GM21529 (cell line): ENCODE measurements around the gene FBXO44.

Source experiments
- ATAC-seq: cut with Tn5 transposase; IDR thresholded peaks from one replicate; pipeline ENCODE4 v1.9.1; 2021; ENCODE audit not compliant: unreplicated experiment

FBXO44 gene

GRCh38 chr1:11685210-11685752, 30.6 kb downstream of the FBXO44 start:
- ATAC-seq = no peak

DNA sequence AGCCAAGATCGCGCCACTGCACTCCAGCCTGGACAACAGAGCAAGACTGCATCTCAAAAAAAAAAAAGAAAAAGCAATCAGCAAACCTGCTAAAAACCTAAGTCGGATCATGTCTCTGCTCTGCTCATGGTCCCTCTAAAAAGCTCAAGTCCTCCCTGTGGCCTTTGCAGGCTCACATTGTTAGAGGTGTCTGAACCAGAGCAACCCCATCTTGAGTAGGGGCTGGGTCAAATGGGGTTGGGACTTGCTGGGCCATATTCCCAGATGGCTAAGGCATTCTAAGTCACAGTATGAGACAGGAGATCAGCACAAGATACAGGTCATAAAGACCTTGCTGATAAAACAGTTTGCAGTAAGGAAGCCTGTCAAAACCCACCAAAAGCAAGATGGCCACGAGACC, 33.8 kb downstream of the FBXO44 start:
- no peak for ATAC-seq

DNA sequence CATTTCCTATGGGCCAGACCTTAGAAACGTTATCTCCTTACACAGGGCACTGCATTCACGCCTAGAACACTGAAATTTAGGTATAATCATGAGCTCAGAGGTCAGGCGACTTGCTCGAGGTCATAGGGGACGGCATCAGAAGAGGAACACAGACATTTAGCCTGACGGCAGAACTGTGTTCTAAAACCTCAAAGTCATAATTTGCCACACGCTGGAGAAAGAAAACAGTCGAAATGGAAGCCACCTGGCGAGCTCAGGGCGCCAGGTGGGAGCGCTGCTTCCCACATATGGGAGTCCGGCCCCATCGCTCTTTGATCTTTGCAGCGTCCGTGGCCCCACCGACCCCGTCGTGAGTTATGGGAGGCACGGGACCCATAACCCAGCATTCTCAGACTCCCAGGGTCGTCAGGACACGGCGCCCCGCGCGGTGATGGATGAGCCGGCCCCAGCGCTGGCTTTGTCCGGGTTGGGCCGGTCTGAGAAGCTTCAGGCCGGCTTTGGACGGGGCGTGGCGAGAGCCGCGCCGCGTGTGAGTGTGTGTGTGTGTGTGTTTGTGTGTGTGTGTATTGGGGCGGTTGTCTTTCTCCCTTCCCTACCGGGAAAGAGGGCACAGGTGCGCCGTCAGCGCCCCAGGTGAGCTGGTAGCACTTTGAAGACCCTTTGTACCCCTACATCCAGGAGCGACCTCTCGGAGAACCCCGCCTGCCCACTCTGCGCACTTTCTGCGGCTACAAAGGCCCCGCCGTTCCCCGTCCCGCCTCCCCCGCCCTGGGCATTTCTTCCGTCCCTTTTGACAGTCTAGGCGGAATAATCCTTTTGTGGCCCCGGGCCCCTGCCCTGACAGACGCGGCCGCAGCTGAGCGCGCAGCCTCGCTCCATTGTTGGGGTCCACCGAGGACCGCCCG, 36.0 kb downstream of the FBXO44 start:
- ATAC-seq = no peak

GRCh38 chr1:11691302-11691914, 36.7 kb downstream of the FBXO44 start, which contains the start of gene DRAXIN:
Gene DRAXIN, plus strand, starts transcription at chr1:11691710. Its CDS starts 14,549 bp downstream, at chr1:11706259.
- no peak for ATAC-seq

DNA sequence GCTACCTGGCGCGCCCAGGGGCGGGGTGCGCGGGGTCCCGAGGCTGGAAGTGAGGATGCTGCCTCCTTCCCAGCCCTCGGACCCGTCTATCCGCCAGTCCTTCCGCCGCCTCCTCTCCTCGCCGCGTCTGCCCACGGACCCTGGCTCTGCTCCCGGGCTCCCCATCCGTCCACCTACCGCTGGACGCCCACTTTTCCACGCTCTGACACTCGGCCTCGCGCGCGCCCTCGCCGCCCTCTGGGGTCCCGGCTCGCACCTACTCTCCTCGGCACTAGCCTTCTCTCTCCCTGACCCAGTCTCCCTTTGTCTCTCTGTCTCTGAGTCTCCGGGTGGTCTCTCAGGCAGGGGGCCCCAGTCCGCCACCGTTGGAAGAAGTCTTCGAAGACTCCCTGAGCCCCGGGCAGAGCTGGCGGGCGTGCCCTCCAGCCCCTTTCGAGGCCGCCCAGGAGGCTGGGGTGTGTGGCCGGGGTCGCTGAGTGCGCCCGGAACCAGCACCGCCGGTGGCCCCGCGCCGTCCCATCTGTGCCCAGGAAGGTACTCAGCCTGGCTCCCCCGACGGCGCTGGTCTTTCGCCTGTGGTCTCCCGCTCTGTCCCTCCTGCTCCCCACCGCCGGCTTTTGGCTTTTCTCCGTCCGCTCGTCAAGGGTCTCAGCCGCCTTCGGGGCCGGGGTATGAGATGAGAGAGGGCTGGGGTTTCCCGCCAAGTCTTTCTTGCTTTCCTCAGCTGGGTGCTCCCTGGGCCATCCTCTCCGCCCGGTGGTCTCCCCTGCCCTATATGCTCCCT, 37.4 kb downstream of the FBXO44 start:
- ATAC-seq = no peak

- no peak for ATAC-seq
Observed at GRCh38 chr1:11693024-11693590, 38.4 kb downstream of the FBXO44 start.

- no peak for ATAC-seq
Observed at GRCh38 chr1:11693917-11694316, 39.2 kb downstream of the FBXO44 start.

GRCh38 chr1:11695861-11696260, 41.2 kb downstream of the FBXO44 start:
- ATAC-seq = no peak

DNA sequence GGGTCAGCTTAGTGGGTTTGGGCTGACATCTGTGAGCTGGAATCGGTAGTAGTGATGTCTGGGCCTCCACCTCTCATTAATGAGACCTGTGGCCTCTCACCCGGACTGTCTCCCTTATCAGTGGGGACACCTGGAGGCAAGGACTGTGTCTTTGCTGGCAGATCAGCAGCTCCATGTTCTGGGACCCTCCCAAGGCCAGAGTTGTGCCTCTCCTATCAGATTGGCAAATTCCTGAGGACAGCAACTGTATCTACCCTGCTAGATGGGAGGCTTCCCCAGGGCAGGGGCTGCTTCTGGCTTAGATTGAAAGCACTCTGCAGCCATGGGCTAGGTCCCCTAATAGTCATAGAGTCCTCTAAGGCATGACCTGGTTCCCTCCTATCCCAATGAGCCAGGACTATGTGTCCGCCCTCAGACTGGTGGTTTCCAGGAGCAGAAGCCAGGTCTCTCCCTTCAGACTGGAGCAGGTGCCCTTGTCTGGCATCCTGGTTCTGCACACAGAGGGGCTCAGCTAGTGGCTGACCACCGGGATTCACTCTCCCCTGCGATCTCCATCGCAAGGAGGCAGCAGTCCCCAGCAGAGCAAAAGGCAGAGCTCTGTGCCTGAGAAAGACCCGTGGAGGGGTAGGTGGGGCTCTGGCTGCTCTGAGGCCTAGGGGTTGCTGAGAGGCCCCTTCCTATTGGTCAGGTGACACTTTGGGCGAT, 42.7 kb downstream of the FBXO44 start:
- no peak for ATAC-seq

DNA sequence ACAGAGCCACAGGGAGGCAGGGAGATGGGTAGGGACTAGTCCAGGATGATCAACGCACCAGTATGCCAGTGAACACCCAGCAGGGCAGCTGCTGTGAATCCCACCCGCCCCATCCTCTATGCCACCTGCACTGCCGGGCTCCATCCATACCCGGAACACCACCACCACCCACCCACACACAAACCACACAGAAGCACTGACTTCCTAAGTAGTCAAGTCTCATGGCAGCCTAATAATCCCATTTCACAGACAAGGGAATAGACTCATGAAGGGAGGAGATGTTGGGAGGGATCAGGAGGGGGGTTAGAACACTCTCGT, 43.2 kb downstream of the FBXO44 start:
- ATAC-seq = no peak

DNA sequence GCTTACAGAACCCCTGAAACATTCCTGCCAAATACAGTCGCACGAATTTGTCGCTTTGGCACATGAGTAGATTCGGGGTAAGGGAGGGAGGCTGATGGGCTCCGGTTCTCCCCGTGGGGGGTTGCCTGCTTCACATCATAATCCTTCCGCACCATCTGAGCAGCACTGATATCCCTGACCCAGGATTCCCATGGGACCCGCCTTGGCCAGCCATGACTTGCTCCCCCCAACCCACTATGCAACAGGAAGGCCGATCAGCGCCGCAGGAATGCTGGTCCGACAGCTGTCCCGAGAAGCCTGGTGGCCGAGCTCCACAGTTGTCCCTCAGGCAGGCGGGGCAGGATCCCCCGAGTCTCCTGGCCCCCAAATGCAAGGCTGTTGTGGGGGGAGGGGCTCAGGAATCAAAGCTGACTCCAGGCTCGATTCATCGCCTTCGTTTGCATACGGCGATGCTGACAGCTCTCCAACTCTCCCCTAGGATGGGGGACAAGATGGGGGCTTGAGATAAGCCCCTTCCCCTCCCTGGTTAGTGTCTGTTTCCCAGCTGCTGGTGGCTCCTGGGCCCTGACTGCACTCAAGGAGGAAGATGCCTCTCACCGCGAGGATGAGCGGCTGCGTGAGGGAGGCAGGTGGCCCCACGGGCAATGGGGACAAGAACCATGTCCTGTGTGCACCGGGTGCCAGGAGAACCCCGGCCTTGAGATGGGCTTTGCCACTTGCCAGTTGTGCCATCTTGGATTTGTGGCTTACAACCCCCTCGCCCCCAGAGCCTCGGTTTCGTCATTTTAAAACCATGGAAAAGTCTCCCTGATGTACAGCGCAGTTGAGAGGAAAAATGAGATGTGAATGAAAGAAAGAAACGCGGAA, 46.2 kb downstream of the FBXO44 start:
- ATAC-seq = no peak

- no peak for ATAC-seq
Observed at GRCh38 chr1:11701551-11701961, 46.9 kb downstream of the FBXO44 start.

DNA sequence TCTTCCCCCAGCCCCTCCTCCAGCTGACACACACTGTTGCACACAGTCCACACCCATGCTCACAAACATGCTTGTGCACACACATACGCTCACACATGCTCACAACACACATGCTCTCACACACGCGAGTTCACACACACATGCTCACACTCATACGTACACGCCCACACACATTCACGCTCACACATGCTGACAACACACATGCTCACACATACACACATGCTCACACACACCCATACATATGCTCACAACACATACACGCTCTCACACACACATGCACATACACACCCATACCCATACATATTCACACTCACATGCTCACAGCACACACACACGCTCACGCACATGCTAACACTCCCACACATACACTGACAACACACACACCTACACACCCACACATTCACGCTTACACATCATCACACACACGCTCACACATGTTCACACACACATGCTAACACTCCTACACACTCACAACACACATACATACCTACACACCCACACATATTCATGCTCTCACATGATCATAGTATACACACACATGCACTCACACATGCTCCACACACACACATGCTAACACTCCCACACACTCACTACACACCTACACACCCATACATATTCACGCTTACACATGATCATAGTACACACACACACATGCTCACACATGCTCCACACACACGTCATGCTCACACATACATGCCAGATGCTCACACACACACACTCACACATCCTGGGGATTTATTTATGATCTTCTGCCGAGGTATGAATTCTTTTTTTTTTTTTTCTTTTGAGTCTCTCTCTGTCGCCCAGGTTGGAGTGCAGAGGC, 47.5 kb downstream of the FBXO44 start:
- no peak for ATAC-seq

- ATAC-seq = no peak
Observed at GRCh38 chr1:11703357-11704193, 48.9 kb downstream of the FBXO44 start.

DNA sequence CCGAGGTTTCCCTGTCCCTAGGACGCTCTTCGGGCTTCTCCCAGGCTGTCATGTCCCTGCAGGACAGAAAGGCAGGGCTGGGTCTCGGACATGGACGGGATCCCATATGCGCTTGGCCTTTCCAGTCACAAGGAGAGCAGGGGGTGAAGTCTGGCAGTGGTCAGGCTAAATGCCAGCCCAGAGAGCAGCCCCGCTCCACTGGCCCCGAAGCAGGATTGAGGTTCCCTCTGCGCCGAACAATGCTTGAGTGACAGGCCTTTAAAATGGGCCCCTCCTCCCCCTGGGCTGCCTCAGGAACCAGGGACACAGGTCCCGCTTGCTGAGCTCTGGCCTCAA, 49.5 kb downstream of the FBXO44 start:
- no peak for ATAC-seq

DNA sequence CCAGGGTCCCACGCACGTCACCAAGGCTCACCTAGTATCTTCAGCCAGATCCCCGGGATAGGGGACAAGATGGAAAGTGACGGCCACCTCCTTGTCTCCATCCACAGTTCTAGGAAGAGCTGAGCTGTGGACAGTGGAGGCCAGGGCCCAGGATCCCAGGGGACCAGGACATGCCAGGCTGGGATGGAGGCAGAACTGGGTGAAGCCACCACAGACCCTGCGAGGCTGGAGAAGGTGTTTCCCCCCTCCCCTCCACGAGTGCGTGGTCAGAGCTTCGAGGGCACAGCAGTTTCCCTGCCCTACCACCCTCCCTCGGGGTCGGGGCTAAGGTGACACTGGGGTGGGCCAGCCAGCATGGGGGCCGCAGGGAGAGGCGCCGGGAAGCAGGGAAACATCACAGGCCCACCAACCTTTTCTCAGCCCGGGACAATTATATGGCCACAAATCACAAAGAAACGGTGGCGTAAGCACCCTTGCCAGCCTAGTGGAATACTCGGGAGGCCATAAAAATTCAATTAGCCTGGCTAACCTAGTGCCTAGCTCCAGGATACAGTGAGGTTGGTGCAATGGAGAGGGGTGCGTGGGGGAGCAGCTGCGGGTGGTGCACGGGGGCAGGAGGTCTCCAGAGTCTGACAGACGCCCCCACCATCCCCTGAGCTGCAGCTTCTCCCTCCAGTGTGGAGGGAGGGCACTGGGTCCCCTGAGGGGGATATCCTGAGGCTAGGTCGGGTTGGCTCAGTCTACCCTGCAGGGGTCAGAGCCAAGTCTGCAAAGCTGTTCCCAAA, 50.2 kb downstream of the FBXO44 start:
- ATAC-seq = no peak

GRCh38 chr1:11705596-11705995, 50.9 kb downstream of the FBXO44 start:
- ATAC-seq = no peak
